ENCODE data around the gene CLCN1. TPM values are rescaled to one million over a fixed set of nuclear protein-coding genes. Genes with fewer than 3 reads are reported as not detected.

Gene CLCN1
- total and polyA plus RNA-seq, 2 of the 8 experiments (the other 6 are each of a cell fraction or from before 2014, with no cell fraction given), result 0.36 to 0.41 TPM

DNA sequence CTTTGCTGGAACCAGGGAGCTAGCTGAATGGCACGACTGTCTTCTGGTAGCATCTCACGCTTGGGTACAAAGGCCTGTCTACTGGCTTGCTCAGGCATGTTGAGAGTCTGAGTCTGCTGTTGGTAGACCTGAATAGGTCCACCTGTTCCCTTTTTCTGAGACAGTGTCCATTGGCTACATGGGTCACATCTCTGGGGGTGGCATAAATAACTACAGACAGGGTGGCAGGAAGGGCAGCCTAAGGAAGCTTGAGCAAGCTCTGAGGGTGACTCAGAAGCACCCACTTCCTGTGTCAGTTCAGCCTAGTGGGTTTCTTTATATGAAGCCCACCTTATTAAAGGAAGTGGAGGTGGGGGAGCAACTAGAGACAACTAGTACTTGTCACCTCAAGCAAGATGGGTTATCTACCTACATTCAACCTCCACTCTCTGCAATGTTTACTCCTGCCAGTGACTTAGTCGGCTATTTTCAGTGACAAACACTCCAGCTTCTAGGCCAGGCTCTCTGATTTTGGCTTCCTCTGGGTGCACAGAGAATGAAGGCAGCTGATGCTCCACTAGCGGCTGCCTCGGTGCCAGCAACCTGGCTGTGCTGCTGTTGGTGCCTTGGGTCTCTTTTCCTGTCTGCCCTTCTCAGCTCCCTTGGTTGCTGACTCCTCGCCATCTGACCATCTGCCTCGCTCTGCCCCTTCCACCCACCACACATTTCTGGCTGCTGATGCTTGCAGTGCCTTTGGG, 59.6 kb downstream of the CLCN1 start (continued):
- TF ChIP-seq, protein P1, sequence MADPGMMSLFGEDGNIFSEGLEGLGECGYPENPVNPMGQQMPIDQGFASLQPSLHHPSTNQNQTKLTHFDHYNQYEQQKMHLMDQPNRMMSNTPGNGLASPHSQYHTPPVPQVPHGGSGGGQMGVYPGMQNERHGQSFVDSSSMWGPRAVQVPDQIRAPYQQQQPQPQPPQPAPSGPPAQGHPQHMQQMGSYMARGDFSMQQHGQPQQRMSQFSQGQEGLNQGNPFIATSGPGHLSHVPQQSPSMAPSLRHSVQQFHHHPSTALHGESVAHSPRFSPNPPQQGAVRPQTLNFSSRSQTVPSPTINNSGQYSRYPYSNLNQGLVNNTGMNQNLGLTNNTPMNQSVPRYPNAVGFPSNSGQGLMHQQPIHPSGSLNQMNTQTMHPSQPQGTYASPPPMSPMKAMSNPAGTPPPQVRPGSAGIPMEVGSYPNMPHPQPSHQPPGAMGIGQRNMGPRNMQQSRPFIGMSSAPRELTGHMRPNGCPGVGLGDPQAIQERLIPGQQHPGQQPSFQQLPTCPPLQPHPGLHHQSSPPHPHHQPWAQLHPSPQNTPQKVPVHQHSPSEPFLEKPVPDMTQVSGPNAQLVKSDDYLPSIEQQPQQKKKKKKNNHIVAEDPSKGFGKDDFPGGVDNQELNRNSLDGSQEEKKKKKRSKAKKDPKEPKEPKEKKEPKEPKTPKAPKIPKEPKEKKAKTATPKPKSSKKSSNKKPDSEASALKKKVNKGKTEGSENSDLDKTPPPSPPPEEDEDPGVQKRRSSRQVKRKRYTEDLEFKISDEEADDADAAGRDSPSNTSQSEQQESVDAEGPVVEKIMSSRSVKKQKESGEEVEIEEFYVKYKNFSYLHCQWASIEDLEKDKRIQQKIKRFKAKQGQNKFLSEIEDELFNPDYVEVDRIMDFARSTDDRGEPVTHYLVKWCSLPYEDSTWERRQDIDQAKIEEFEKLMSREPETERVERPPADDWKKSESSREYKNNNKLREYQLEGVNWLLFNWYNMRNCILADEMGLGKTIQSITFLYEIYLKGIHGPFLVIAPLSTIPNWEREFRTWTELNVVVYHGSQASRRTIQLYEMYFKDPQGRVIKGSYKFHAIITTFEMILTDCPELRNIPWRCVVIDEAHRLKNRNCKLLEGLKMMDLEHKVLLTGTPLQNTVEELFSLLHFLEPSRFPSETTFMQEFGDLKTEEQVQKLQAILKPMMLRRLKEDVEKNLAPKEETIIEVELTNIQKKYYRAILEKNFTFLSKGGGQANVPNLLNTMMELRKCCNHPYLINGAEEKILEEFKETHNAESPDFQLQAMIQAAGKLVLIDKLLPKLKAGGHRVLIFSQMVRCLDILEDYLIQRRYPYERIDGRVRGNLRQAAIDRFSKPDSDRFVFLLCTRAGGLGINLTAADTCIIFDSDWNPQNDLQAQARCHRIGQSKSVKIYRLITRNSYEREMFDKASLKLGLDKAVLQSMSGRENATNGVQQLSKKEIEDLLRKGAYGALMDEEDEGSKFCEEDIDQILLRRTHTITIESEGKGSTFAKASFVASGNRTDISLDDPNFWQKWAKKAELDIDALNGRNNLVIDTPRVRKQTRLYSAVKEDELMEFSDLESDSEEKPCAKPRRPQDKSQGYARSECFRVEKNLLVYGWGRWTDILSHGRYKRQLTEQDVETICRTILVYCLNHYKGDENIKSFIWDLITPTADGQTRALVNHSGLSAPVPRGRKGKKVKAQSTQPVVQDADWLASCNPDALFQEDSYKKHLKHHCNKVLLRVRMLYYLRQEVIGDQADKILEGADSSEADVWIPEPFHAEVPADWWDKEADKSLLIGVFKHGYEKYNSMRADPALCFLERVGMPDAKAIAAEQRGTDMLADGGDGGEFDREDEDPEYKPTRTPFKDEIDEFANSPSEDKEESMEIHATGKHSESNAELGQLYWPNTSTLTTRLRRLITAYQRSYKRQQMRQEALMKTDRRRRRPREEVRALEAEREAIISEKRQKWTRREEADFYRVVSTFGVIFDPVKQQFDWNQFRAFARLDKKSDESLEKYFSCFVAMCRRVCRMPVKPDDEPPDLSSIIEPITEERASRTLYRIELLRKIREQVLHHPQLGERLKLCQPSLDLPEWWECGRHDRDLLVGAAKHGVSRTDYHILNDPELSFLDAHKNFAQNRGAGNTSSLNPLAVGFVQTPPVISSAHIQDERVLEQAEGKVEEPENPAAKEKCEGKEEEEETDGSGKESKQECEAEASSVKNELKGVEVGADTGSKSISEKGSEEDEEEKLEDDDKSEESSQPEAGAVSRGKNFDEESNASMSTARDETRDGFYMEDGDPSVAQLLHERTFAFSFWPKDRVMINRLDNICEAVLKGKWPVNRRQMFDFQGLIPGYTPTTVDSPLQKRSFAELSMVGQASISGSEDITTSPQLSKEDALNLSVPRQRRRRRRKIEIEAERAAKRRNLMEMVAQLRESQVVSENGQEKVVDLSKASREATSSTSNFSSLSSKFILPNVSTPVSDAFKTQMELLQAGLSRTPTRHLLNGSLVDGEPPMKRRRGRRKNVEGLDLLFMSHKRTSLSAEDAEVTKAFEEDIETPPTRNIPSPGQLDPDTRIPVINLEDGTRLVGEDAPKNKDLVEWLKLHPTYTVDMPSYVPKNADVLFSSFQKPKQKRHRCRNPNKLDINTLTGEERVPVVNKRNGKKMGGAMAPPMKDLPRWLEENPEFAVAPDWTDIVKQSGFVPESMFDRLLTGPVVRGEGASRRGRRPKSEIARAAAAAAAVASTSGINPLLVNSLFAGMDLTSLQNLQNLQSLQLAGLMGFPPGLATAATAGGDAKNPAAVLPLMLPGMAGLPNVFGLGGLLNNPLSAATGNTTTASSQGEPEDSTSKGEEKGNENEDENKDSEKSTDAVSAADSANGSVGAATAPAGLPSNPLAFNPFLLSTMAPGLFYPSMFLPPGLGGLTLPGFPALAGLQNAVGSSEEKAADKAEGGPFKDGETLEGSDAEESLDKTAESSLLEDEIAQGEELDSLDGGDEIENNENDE (IDR thresholded peaks at IDR 0.05; ENCODE audit: insufficient replicate concordance, low read length), result no peak
- no peak for TF ChIP-seq SRF (IDR thresholded peaks at IDR 0.05; ENCODE audit: low read depth, low read length)
- TF ChIP-seq CBX5 (IDR thresholded peaks at IDR 0.05; ENCODE audit: low read depth, low read length), result no peak
